Measurements from ENCODE around the gene BBC3. TPM values are rescaled to one million over a fixed set of nuclear protein-coding genes. Genes with fewer than 3 reads are reported as not detected.
"Not testable (repeated sequence)": the region's sequence is repeated elsewhere in the genome, so short reads cannot be mapped to it uniquely, and the experiment has no call there.

BBC3 gene
- 5.3 TPM for polyA plus RNA-seq (2013, experiment 1 of 2)
- 4.7 TPM for polyA plus RNA-seq (2013, experiment 2 of 2)

GRCh38 chr19:47230921-47231214, at the start of gene BBC3:
Gene BBC3, minus strand, starts transcription at chr19:47231199. Its CDS starts 2,768 bp downstream, at chr19:47228431.
- Histone ChIP-seq H3K9ac (ENCODE audit: low read length) (peak within 1 kb of the TSS; percentile 85), H3K4ac (ENCODE audit: low read depth, low read length) (peak within 1 kb of the TSS; percentile 58), H3K79me2 (ENCODE audit: control insufficient read depth, insufficient read depth, low read length) (peaks cover 11% of the 10 kb centered on the region), H3K36me3 (ENCODE audit: control insufficient read depth, insufficient read depth, low read length) (no peaks in the 10 kb centered on the region), H2BK5ac (ENCODE audit: low read length) (peak within 1 kb of the TSS; percentile 79), H4K5ac (ENCODE audit: low read length) (no peak within 1 kb of the TSS), H3K18ac (ENCODE audit: low read length) (peak within 1 kb of the TSS; percentile 64), H3K27ac (ENCODE audit: low read depth, low read length) (peak within 1 kb of the TSS; percentile 56), H3K23ac (ENCODE audit: low read length) (no peak within 1 kb of the TSS), H4K8ac (ENCODE audit: low read depth, low read length) (no peak within 1 kb of the TSS), H3K27me3 (ENCODE audit: insufficient read depth, low read length, poor library complexity) (no peaks in the 10 kb centered on the region), H2AK5ac (ENCODE audit: low read length) (peak within 1 kb of the TSS; percentile 7), H3K79me1 (ENCODE audit: low read length) (peaks cover 10% of the 10 kb centered on the region), H3K4me2 (ENCODE audit: low read length) (peak within 1 kb of the TSS; percentile 71), H3K4me3 (ENCODE audit: low read length) (peak within 1 kb of the TSS; percentile 61), H2BK120ac (ENCODE audit: low read depth, low read length) (no peak within 1 kb of the TSS), H3K4me1 (ENCODE audit: control insufficient read depth, low read depth, low read length) (peaks cover 8% of the 10 kb centered on the region), H2BK15ac (replicated peaks; ENCODE audit: low read depth) (no peak within 1 kb of the TSS), H3K56ac (ENCODE audit: low read length) (peak within 1 kb of the TSS; percentile 94)
- WGBS (ENCODE audit: extremely low coverage, insufficient coverage, low lambda C conversion rate), result no CpG with 5 or more reads among the region's 43 CpGs
- no peak for DNase-seq

GRCh38 chr19:47280183-47280797, 49.3 kb upstream of the BBC3 start:
- Histone ChIP-seq H2BK5ac (ENCODE audit: low read length) (no peak overlapping the region), H3K4me1 (ENCODE audit: control insufficient read depth, low read depth, low read length) (peaks cover 3% of the 10 kb centered on the region), H3K18ac (ENCODE audit: low read length) (no peak overlapping the region), H3K36me3 (ENCODE audit: control insufficient read depth, insufficient read depth, low read length) (no peaks in the 10 kb centered on the region), H3K56ac (ENCODE audit: low read length) (no peak overlapping the region), H3K4me2 (ENCODE audit: low read length) (no peak overlapping the region), H3K4ac (ENCODE audit: low read depth, low read length) (no peak overlapping the region), H3K9ac (ENCODE audit: low read length) (no peak overlapping the region), H4K8ac (ENCODE audit: low read depth, low read length) (no peak overlapping the region), H2AK5ac (ENCODE audit: low read length) (no peak overlapping the region), H3K27me3 (ENCODE audit: insufficient read depth, low read length, poor library complexity) (no peaks in the 10 kb centered on the region), H2BK15ac (replicated peaks; ENCODE audit: low read depth) (no peak overlapping the region), H3K79me2 (ENCODE audit: control insufficient read depth, insufficient read depth, low read length) (no peaks in the 10 kb centered on the region), H3K4me3 (ENCODE audit: low read length) (no peak overlapping the region), H3K79me1 (ENCODE audit: low read length) (no peaks in the 10 kb centered on the region), H3K27ac (ENCODE audit: low read depth, low read length) (no peak overlapping the region), H4K5ac (ENCODE audit: low read length) (no peak overlapping the region), H3K23ac (ENCODE audit: low read length) (no peak overlapping the region), H2BK120ac (ENCODE audit: low read depth, low read length) (no peak overlapping the region)
- no CpG with 5 or more reads among the region's 13 CpGs for WGBS (ENCODE audit: extremely low coverage, insufficient coverage, low lambda C conversion rate)
- peak; percentile 78 for DNase-seq

GRCh38 chr19:47276513-47276912, 45.5 kb upstream of the BBC3 start:
- no CpG with 5 or more reads among the region's 3 CpGs for WGBS (ENCODE audit: extremely low coverage, insufficient coverage, low lambda C conversion rate)
- H3K27ac ChIP-seq (ENCODE audit: low read depth, low read length), result not testable (repeated sequence)

GRCh38 chr19:47275791-47276461, 44.9 kb upstream of the BBC3 start:
- no peak overlapping the region for H2BK120ac ChIP-seq (ENCODE audit: low read depth, low read length)
- H3K23ac ChIP-seq (ENCODE audit: low read length), result no peak overlapping the region
- no peak overlapping the region for H4K5ac ChIP-seq (ENCODE audit: low read length)
- H3K4me3 ChIP-seq (ENCODE audit: low read length), result no peak overlapping the region
- no peaks in the 10 kb centered on the region for H3K36me3 ChIP-seq (ENCODE audit: control insufficient read depth, insufficient read depth, low read length)
- no peak for DNase-seq
- WGBS (ENCODE audit: extremely low coverage, insufficient coverage, low lambda C conversion rate), result no CpG with 5 or more reads among the region's 13 CpGs
- no peak overlapping the region for H2AK5ac ChIP-seq (ENCODE audit: low read length)
- H3K27me3 ChIP-seq (ENCODE audit: insufficient read depth, low read length, poor library complexity), result no peaks in the 10 kb centered on the region
- no peak overlapping the region for H3K27ac ChIP-seq (ENCODE audit: low read depth, low read length)
- H3K4me2 ChIP-seq (ENCODE audit: low read length), result no peak overlapping the region
- H3K56ac ChIP-seq (ENCODE audit: low read length), result peak overlapping the region; percentile 79
- H3K4me1 ChIP-seq (ENCODE audit: control insufficient read depth, low read depth, low read length), result peaks cover 5% of the 10 kb centered on the region
- H3K18ac ChIP-seq (ENCODE audit: low read length), result no peak overlapping the region
- H4K8ac ChIP-seq (ENCODE audit: low read depth, low read length), result no peak overlapping the region
- H3K9ac ChIP-seq (ENCODE audit: low read length), result peak overlapping the region; percentile 71
- H2BK5ac ChIP-seq (ENCODE audit: low read length), result no peak overlapping the region
- no peak overlapping the region for H3K4ac ChIP-seq (ENCODE audit: low read depth, low read length)
- no peaks in the 10 kb centered on the region for H3K79me2 ChIP-seq (ENCODE audit: control insufficient read depth, insufficient read depth, low read length)
- no peaks in the 10 kb centered on the region for H3K79me1 ChIP-seq (ENCODE audit: low read length)
- H2BK15ac ChIP-seq (replicated peaks; ENCODE audit: low read depth), result no peak overlapping the region

More at GRCh38 chr19:47276513-47276912, 45.5 kb upstream of the BBC3 start:
- not testable (repeated sequence) for H3K4ac ChIP-seq (ENCODE audit: low read depth, low read length); H4K5ac ChIP-seq (ENCODE audit: low read length); H3K56ac ChIP-seq (ENCODE audit: low read length); H3K23ac ChIP-seq (ENCODE audit: low read length); H3K36me3 ChIP-seq (ENCODE audit: control insufficient read depth, insufficient read depth, low read length); H3K27me3 ChIP-seq (ENCODE audit: insufficient read depth, low read length, poor library complexity); H2BK5ac ChIP-seq (ENCODE audit: low read length); H3K18ac ChIP-seq (ENCODE audit: low read length); H3K9ac ChIP-seq (ENCODE audit: low read length); H3K4me3 ChIP-seq (ENCODE audit: low read length); DNase-seq; H2BK15ac ChIP-seq (replicated peaks; ENCODE audit: low read depth); H3K79me1 ChIP-seq (ENCODE audit: low read length); H3K4me1 ChIP-seq (ENCODE audit: control insufficient read depth, low read depth, low read length); H3K4me2 ChIP-seq (ENCODE audit: low read length); H3K79me2 ChIP-seq (ENCODE audit: control insufficient read depth, insufficient read depth, low read length); H2BK120ac ChIP-seq (ENCODE audit: low read depth, low read length); H4K8ac ChIP-seq (ENCODE audit: low read depth, low read length); H2AK5ac ChIP-seq (ENCODE audit: low read length)

- Histone ChIP-seq H4K5ac (ENCODE audit: low read length) (no peak overlapping the region), H3K23ac (ENCODE audit: low read length) (no peak overlapping the region), H3K4me1 (ENCODE audit: control insufficient read depth, low read depth, low read length) (peaks cover 5% of the 10 kb centered on the region), H2AK5ac (ENCODE audit: low read length) (peak overlapping the region; percentile 38), H3K9ac (ENCODE audit: low read length) (peak overlapping the region; percentile 71), H2BK120ac (ENCODE audit: low read depth, low read length) (no peak overlapping the region), H2BK5ac (ENCODE audit: low read length) (no peak overlapping the region), H3K4me3 (ENCODE audit: low read length) (peak overlapping the region; percentile 56), H3K27me3 (ENCODE audit: insufficient read depth, low read length, poor library complexity) (no peaks in the 10 kb centered on the region), H2BK15ac (replicated peaks; ENCODE audit: low read depth) (no peak overlapping the region), H3K4ac (ENCODE audit: low read depth, low read length) (no peak overlapping the region), H3K56ac (ENCODE audit: low read length) (peak overlapping the region; percentile 79), H3K79me1 (ENCODE audit: low read length) (no peaks in the 10 kb centered on the region), H3K27ac (ENCODE audit: low read depth, low read length) (no peak overlapping the region), H4K8ac (ENCODE audit: low read depth, low read length) (no peak overlapping the region), H3K79me2 (ENCODE audit: control insufficient read depth, insufficient read depth, low read length) (no peaks in the 10 kb centered on the region), H3K36me3 (ENCODE audit: control insufficient read depth, insufficient read depth, low read length) (peaks cover 3% of the 10 kb centered on the region), H3K4me2 (ENCODE audit: low read length) (peak overlapping the region; percentile 86), H3K18ac (ENCODE audit: low read length) (peak overlapping the region; percentile 8)
- no peak for DNase-seq
- WGBS (ENCODE audit: extremely low coverage, insufficient coverage, low lambda C conversion rate), result no CpG with 5 or more reads among the region's 82 CpGs
These were observed 44.1 kb upstream of the BBC3 start for GRCh38 chr19:47274891-47275761.

All from mesendoderm (in vitro differentiated cells).